K562 (cell line): Measurements from ENCODE around the gene PAQR8. TPM values are rescaled to one million over a fixed set of nuclear protein-coding genes. Genes with fewer than 3 reads are reported as not detected.

Experiments
- ATAC-seq: fragments of 200-7000 bp; cut with Tn5 transposase; 3 replicates; pipeline ENCODE4 v1.9.1; 2020; ENCODE audit warnings: moderate library complexity
- BruUV-seq: library from RNA; stranded (reverse); fragments of 400-500 nt; replicated peaks from 2 replicates; lab custom pipeline; 2021; lab: Mats Ljungman, UMichigan
- CTCF ChIA-PET: fragments of 300-600 bp; formaldehyde crosslinking; extraction: SDS; loops from one replicate; lab custom pipeline; 2021; ENCODE audit warnings: low intra/inter-chr PET ratio; lab: Yijun Ruan, JAX
- POLR2A ChIA-PET: fragments of 300-600, 350-650 bp; sonication (Branson Sonifier 250); formaldehyde crosslinking; extraction: SDS; loops from one replicate; lab custom pipeline; 2021; ENCODE audit warnings: antibody characterized with exemption, inconsistent platforms; lab: Yijun Ruan, JAX
- DNase-seq, 4 experiments: peaks; one replicate each; pipeline versions ENCODE4 v3.0.0 to v3.0.0-alpha.2; 2011 to 2018; ENCODE audit warnings: low spot score in 3 of 4, mixed read lengths in 3 of 4; ENCODE audit errors: extremely low read depth in 1 of 4
- FAIRE-seq: peaks from 2 replicates; lab custom pipeline; 2011; peaks lifted over from hg19 to GRCh38; lab: Jason Lieb, UNC
- H2AFZ ChIP-seq: 2 replicates; pipeline ENCODE4 v1.6.0; 2011; ENCODE audit warnings: low read depth, low read length, control low read depth, inconsistent platforms
- H3K27ac ChIP-seq: fragments of 200-600 bp; 3 replicates; pipeline ENCODE4 v1.8.0; 2011; ENCODE audit warnings: low read depth, mild to moderate bottlenecking, control low read depth, inconsistent platforms, low read length, moderate library complexity, mixed read lengths; ENCODE audit errors: extremely low read depth
- H3K27me3 ChIP-seq, 2 experiments: fragments of 300-600 bp in 1 of 2; 2 replicates in 1 of 2; 3 replicates in 1 of 2; pipeline versions ENCODE4 v1.6.0 to v1.8.0; 2011; ENCODE audit warnings: inconsistent platforms in 2 of 2, low read length in 2 of 2, mild to moderate bottlenecking in 1 of 2, mixed read lengths in 1 of 2, moderate library complexity in 1 of 2; ENCODE audit not compliant: control insufficient read depth in 2 of 2, insufficient read depth in 2 of 2
- H3K36me3 ChIP-seq: fragments of 300-600 bp; 3 replicates; pipeline ENCODE4 v1.8.0; 2011; ENCODE audit warnings: mild to moderate bottlenecking, low read length, inconsistent platforms; ENCODE audit not compliant: control insufficient read depth, insufficient read depth
- H3K4me1 ChIP-seq, 2 experiments: fragments of 200-600 bp in 1 of 2; replicated peaks in 1 of 2; 2 replicates in 1 of 2; 3 replicates in 1 of 2; pipeline versions ENCODE4 v1.5.1 to v1.8.0; 2011; ENCODE audit warnings: inconsistent platforms in 2 of 2, low read length in 2 of 2, mild to moderate bottlenecking in 1 of 2, mixed read lengths in 1 of 2, moderate library complexity in 1 of 2; ENCODE audit not compliant: control insufficient read depth in 2 of 2, insufficient read depth in 2 of 2
- H3K4me2 ChIP-seq: 2 replicates; pipeline ENCODE4 v1.6.1; 2011; ENCODE audit warnings: low read length, control low read depth, inconsistent platforms, mixed read lengths; ENCODE audit not compliant: insufficient read depth
- H3K4me3 ChIP-seq: fragments of 200-600 bp; sonication (generic), shearing (Covaris generic); 2 replicates; pipeline ENCODE4 v1.5.1; 2016; ENCODE audit warnings: control low read depth, inconsistent platforms
- H3K79me2 ChIP-seq: fragments of 200-600 bp; 3 replicates; pipeline ENCODE4 v1.8.0; 2011; ENCODE audit warnings: low read length, inconsistent platforms; ENCODE audit not compliant: control insufficient read depth, insufficient read depth
- H3K9ac ChIP-seq, 2 experiments: 2 replicates each; pipeline versions ENCODE4 v1.6.0 to v1.6.1; 2011; ENCODE audit warnings: low read depth in 2 of 2, low read length in 2 of 2, control low read depth in 1 of 2, inconsistent platforms in 1 of 2, mild to moderate bottlenecking in 1 of 2, mixed read lengths in 1 of 2; ENCODE audit not compliant: insufficient read depth in 1 of 2
- H3K9me1 ChIP-seq: one replicate; pipeline ENCODE4 v1.6.0; 2011; ENCODE audit warnings: inconsistent platforms, mild to moderate bottlenecking, low read length, moderate library complexity; ENCODE audit not compliant: control insufficient read depth, insufficient read depth
- H3K9me3 ChIP-seq: replicated peaks from 2 replicates; pipeline ENCODE4 v1.5.1; 2011; ENCODE audit warnings: low read depth, low read length, inconsistent platforms; ENCODE audit not compliant: control insufficient read depth, insufficient read depth
- H4K20me1 ChIP-seq: replicated peaks from 2 replicates; pipeline ENCODE4 v1.6.1; 2011; ENCODE audit warnings: low read length, inconsistent platforms, mixed read lengths; ENCODE audit not compliant: control insufficient read depth, insufficient read depth
- ADNP ChIP-seq: fragments of 200-800 bp; sonication (Bioruptor generic); IDR thresholded peaks from 2 replicates; pipeline ENCODE4 v1.6.1; 2016; ENCODE audit warnings: missing genetic modification characterization, missing compliant biosample characterization
- ARID3A ChIP-seq: IDR thresholded peaks from 2 replicates; pipeline ENCODE4 v1.6.1; 2012; ENCODE audit warnings: low read depth, low read length, improper control_type of control experiment, borderline replicate concordance
- CXXC5 ChIP-seq: fragments of 250-450 bp; sonication (Bioruptor Pico); IDR thresholded peaks from 2 replicates; pipeline ENCODE4 v1.8.0; 2022; ENCODE audit warnings: inconsistent platforms, mild to moderate bottlenecking, moderate library complexity
- E2F1 ChIP-seq: sonication (generic); formaldehyde crosslinking; IDR thresholded peaks from 2 replicates; pipeline ENCODE4 v1.8.1; 2023; ENCODE audit warnings: mild to moderate bottlenecking, missing genetic modification reagents, moderate library complexity
- E2F6 ChIP-seq, 2 experiments: IDR thresholded peaks; 2 replicates each; pipeline ENCODE4 v1.6.1; 2011; ENCODE audit warnings: borderline replicate concordance in 1 of 2, control low read depth in 1 of 2, low read depth in 1 of 2, low read length in 1 of 2, mild to moderate bottlenecking in 1 of 2, mixed read lengths in 1 of 2, moderate library complexity in 1 of 2; ENCODE audit not compliant: insufficient read depth in 1 of 2, insufficient read length in 1 of 2, poor library complexity in 1 of 2, severe bottlenecking in 1 of 2; ENCODE audit errors: extremely low read depth in 1 of 2
- FOSL1 ChIP-seq: fragments of 200-800 bp; sonication (Bioruptor generic); conservative IDR thresholded peaks from 2 replicates; pipeline ENCODE4 v1.6.1; 2016; ENCODE audit warnings: missing genetic modification characterization, missing compliant biosample characterization
- FOXK2 ChIP-seq, 2 experiments: fragments of 450-650 bp; IDR thresholded peaks in 1 of 2; conservative IDR thresholded peaks in 1 of 2; 2 replicates each; pipeline ENCODE4 v1.6.1; 2016; ENCODE audit warnings: low read depth in 2 of 2, mild to moderate bottlenecking in 1 of 2
- FOXM1 ChIP-seq, 2 experiments: fragments of 450-650 bp in 1 of 2; sonication (generic) in 1 of 2; formaldehyde crosslinking in 1 of 2; IDR thresholded peaks; 2 replicates each; pipeline versions ENCODE4 v1.6.1 to v1.9.0; 2017 to 2022; ENCODE audit warnings: low read depth in 2 of 2, mild to moderate bottlenecking in 2 of 2, missing genetic modification reagents in 1 of 2, moderate library complexity in 1 of 2
- GATAD2A ChIP-seq: fragments of 450-650 bp; IDR thresholded peaks from 2 replicates; pipeline ENCODE4 v1.6.1; 2017
- HDAC1 ChIP-seq, 2 experiments: fragments of 450-650 bp; IDR thresholded peaks; 2 replicates each; pipeline ENCODE4 v1.6.1; 2016 to 2017; ENCODE audit warnings: inconsistent platforms in 1 of 2, mild to moderate bottlenecking in 1 of 2, moderate library complexity in 1 of 2
- HMG20A ChIP-seq: fragments of 450-650 bp; formaldehyde crosslinking; conservative IDR thresholded peaks from 2 replicates; pipeline ENCODE4 v1.4.0; 2020; ENCODE audit warnings: mild to moderate bottlenecking, mixed read lengths
- MTA2 ChIP-seq: fragments of 450-650 bp; IDR thresholded peaks from 2 replicates; pipeline ENCODE4 v1.6.1; 2016; ENCODE audit warnings: low read depth
- NFRKB ChIP-seq: fragments of 450-650 bp; IDR thresholded peaks from 2 replicates; pipeline ENCODE4 v1.6.1; 2016; ENCODE audit warnings: low read depth
- ZNF311 ChIP-seq: fragments of 250-450 bp; sonication (Bioruptor Pico); IDR thresholded peaks from 2 replicates; pipeline ENCODE4 v1.4.0; 2020; ENCODE audit warnings: mild to moderate bottlenecking, moderate library complexity
- ZNF695 ChIP-seq: fragments of 450-650 bp; formaldehyde crosslinking; IDR thresholded peaks from 2 replicates; pipeline ENCODE4 v1.4.0; 2020; ENCODE audit warnings: mild to moderate bottlenecking, moderate library complexity
- ZNF830 ChIP-seq: fragments of 250-450 bp; sonication (Bioruptor Pico); IDR thresholded peaks from 2 replicates; pipeline ENCODE4 v1.5.0; 2021; ENCODE audit warnings: mild to moderate bottlenecking
- WGBS: fragments of 100-300 bp; shearing (Covaris generic); methylation state at CpG from one replicate; pipeline ENCODE4 v1.1.6; 2016; ENCODE audit warnings: low coverage, mixed read lengths; ENCODE audit not compliant: insufficient coverage; ENCODE audit errors: missing lambda C conversion rate; 5-methylcytosine and 5-hydroxymethylcytosine counted together
- in situ Hi-C: fragments of 300-500 bp; cut with MboI; formaldehyde crosslinking; loops from 4 replicates; pipeline ENCODE4 v1.15.0; 2018; ENCODE audit warnings: inconsistent platforms, mixed read lengths
- intact Hi-C: fragments of 100-400 bp; cut with micrococcal nuclease; formaldehyde crosslinking; loops from 2 replicates; pipeline ENCODE4 v1.14.2; 2022
- polyA plus RNA-seq, 8 experiments: library from polyadenylated mRNA; depleted of rRNA in 4 of 8; stranded (reverse) in 5 of 8; unstranded in 3 of 8; fragments of >200 nt; fragmentation: Nextera tagmentation in 2 of 8; fragmentation: Illumina TruSeq in 1 of 8; extraction: Ambion mirVana in 2 of 8; extraction: Trizol in 1 of 8; gene quantifications; 2 replicates each; pipeline versions ENCODE4 v1.2.1 to v1.2.3, GENCODE V29; 2011 to 2014; ENCODE audit warnings: inconsistent platforms in 1 of 8, missing spikeins in 1 of 8
- total RNA-seq, 7 experiments: library from RNA; depleted of rRNA in 6 of 7; stranded (reverse); fragments of >200 nt in 6 of 7; fragmentation: Illumina TruSeq in 2 of 7; extraction: Trizol in 2 of 7; gene quantifications; 2 replicates each; pipeline versions ENCODE4 v1.2.1 to v1.2.3, GENCODE V29; 2011 to 2021; ENCODE audit warnings: low replicate concordance in 1 of 7
- TF ChIP-seq, protein P1 (sequence below): fragments of 450-650 bp; IDR thresholded peaks from 2 replicates; pipeline ENCODE4 v1.6.1; 2014; ENCODE audit warnings: low read depth, mild to moderate bottlenecking, moderate library complexity, borderline replicate concordance

The PAQR8 gene
- total and polyA plus RNA-seq, 9 of the 15 experiments (the other 6 are each of a cell fraction or from before 2014, with no cell fraction given), result 1.4 to 10.2 (median 3.5) TPM

DNA sequence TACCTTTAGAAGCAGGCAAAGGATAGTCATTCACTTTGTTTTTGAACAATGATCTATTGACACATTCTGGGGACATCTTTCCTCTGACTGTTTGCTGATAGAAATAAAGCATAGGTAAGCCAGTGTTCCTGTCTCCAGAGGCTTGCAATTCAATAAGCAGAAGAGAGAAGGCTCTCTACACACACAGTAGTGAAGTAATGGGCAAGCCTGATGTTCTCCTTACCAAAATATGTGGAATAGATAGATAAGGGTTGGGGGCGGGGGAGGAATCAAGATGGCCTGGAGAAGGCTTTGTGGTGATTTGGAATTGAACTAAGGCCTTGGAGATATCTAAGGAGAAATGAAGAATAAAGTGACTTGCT, 27.3 kb downstream of the PAQR8 start:
- Histone ChIP-seq H3K79me2 (no peaks in the 10 kb centered on the region), H4K20me1 (no peaks in the 10 kb centered on the region), H2AFZ (no peak overlapping the region; the same call in 1 of the 2 replicates), H3K4me1 (peaks cover 11 to 37% of the 10 kb centered on the region in 2 experiments; a peak in 4 of 5 replicates), H3K9me1 (no peaks in the 10 kb centered on the region), H3K27ac (peak overlapping the region; percentile 75; the same call in 2 of the 3 replicates), H3K4me2 (peak overlapping the region; percentile 67; the same call in 1 of the 2 replicates), H3K27me3 (no peaks in the 10 kb centered on the region), H3K9me3 (0 out of 2 replicates have a peak, but pooled peaks cover 2% of the 10 kb centered on the region), H3K4me3 (no peak overlapping the region), H3K36me3 (no peaks in the 10 kb centered on the region), H3K9ac (no peak overlapping the region; a peak in 1 of 4 replicates)
- intact Hi-C loops, result no loop called here
- FAIRE-seq (no peak), ATAC-seq (peak; percentile 75), DNase-seq (peak; percentile 67 to 79 (median 78))
- 0% methylated on average over 1 of the region's 1 CpG for WGBS
- no TSS peak for BruUV-seq
- ChIA-PET POLR2A (interaction anchor here (1.6 to 2.0 kb wide), 2 partner anchors 8 to 30 kb away, joined by 3 to 5 read pairs; no protein-coding TSS in a partner anchor), CTCF (no interaction called here)
- in situ Hi-C loops, result no loop called here
- no peak for TF ChIP-seq CXXC5 (CRISPR knock-in tag)
- no peak for TF ChIP-seq FOSL1
- no peak for TF ChIP-seq HDAC1 (IDR thresholded peaks at IDR 0.05)
- no peak for TF ChIP-seq E2F1
- no peak for TF ChIP-seq HMG20A (CRISPR knock-in tag)
- no peak for TF ChIP-seq FOXK2 (conservative IDR thresholded peaks at IDR 0.05 in 1 of 2, IDR thresholded peaks at IDR 0.05 in 1 of 2; ENCODE audit: low read depth in 2 of 2)
- TF ChIP-seq E2F6 (IDR thresholded peaks at IDR 0.05; ENCODE audit: borderline replicate concordance in 1 of 2, extremely low read depth in 1 of 2, insufficient read depth in 1 of 2, insufficient read length in 1 of 2, low read depth in 1 of 2, low read length in 1 of 2, poor library complexity in 1 of 2, severe bottlenecking in 1 of 2), result no peak
- TF ChIP-seq ARID3A, result peak; percentile 65; the same call in 1 of the 2 replicates
- TF ChIP-seq ADNP (tag), result 0 out of 2 replicates have a peak, but pooled peaks have one; percentile 36
- TF ChIP-seq, protein P1, sequence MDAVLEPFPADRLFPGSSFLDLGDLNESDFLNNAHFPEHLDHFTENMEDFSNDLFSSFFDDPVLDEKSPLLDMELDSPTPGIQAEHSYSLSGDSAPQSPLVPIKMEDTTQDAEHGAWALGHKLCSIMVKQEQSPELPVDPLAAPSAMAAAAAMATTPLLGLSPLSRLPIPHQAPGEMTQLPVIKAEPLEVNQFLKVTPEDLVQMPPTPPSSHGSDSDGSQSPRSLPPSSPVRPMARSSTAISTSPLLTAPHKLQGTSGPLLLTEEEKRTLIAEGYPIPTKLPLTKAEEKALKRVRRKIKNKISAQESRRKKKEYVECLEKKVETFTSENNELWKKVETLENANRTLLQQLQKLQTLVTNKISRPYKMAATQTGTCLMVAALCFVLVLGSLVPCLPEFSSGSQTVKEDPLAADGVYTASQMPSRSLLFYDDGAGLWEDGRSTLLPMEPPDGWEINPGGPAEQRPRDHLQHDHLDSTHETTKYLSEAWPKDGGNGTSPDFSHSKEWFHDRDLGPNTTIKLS, result no peak
- TF ChIP-seq GATAD2A, result peak; percentile 21; the same call in 1 of the 2 replicates
- TF ChIP-seq ZNF830 (CRISPR knock-in tag), result no peak
- TF ChIP-seq ZNF695, result no peak
- no peak for TF ChIP-seq ZNF311 (CRISPR knock-in tag)
- peak; percentile 71 for TF ChIP-seq MTA2
- no peak for TF ChIP-seq NFRKB
- TF ChIP-seq FOXM1 (IDR thresholded peaks at IDR 0.05; ENCODE audit: low read depth), result 0 out of 2 replicates have a peak, but pooled peaks have one; percentile 38
- no peak for TF ChIP-seq FOXM1 (CRISPR knock-in tag; IDR thresholded peaks at IDR 0.05; ENCODE audit: low read depth)
